GM19328 (cell line): ENCODE results near the gene CABLES2.

Experiments
- ATAC-seq: cut with Tn5 transposase; IDR thresholded peaks from one replicate; pipeline ENCODE4 v1.9.1; 2021; ENCODE audit warnings: mild to moderate bottlenecking, moderate library complexity; ENCODE audit not compliant: unreplicated experiment

The CABLES2 gene

DNA sequence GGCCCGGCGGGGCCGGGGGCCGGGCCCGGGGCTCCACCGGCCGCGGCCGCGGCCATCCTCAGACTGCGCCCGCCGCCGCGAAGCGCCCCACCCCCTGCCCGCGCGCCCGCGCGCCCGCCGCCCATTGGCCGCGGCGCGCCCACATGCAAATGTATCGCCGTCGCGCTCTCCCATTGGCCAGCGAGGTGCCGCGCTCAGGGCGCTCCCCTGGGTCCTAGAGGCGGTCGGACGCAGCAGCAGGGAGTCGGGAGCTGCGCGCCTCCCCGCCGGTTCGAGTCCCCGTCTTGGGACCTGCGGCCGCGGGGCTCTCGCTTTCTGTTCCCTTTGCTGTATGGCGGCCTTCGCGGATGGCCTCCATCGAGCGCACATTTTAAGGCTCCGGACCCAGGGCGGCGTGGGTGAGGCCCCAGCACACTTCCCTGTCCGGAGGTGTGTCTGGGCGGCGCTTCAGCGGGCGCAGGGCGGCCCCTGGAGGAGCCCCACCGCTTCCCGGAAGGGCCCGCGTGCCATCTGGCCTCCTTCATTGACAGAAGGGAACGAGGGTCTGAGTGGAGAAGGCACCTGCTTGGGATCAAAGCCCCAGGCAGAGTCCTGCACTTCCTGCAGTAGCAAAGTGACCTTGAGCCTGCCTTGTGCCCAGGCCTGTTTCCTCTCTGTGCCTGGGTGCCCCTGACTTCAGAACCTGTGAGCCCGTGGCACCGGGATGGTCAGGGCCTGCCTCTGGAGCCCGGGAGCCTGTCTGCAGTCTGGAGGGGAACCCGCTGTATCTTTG lies at the start of gene CABLES2:
Gene CABLES2, minus strand, starts transcription at position 65 of the 772 bp plus-strand sequence. Its CDS starts 9 bp downstream, at position 56.
- peak; percentile 87 for ATAC-seq

DNA sequence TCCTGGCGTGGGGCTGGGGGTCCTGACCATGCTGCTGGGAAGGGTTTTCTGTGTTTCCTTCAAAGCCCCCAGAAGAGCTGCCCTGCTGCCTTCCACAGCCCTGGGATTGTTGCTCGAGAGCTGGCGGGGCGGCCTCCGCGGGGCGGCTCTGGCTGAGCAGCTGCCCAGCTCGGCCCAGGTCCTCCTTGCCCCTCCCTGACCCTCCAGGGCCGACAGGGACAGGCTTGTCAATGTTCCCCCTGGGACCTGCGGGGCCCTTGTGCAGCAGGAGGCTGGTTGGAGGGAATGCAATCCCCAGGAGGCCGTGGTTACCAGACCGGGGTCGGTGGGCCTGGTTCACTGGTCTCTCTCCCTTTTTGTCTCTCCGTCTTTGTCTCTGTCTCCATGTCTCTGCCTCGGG lies 48.8 kb upstream of the CABLES2 start:
- no peak for ATAC-seq

GRCh38 chr20:62454904-62455636 lies 48.0 kb upstream of the CABLES2 start:
- no peak for ATAC-seq

DNA sequence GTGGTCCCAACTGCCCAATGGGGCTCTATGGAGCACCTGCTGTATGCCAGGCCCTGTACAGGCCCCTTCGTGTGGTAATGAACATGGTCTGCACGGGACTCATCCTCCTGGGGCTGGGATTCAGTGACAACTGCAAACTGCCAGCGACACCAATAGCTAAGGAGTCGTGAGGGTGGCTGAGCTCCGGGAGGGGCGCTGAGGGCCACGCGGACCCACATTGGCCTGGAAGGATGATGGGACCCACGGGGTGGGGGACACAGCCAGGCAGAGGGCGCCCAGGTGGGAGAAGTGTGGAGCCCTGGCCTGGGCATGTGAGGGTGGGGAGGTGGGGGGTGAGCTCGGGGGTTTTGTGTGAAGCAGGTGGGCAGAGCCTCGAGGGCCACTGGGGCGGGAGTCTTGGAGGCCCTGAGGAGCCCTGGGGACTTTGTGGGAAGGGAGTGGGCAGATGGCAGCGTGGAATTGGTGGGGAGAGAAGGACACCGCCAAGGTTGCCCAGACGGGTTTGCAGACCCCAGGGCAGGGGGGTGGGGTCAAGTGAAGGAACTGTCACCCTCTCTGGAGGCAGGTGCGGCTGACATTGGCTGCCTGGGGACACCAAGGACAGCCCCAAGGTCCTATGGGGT lies 46.2 kb upstream of the CABLES2 start:
- ATAC-seq, result no peak

DNA sequence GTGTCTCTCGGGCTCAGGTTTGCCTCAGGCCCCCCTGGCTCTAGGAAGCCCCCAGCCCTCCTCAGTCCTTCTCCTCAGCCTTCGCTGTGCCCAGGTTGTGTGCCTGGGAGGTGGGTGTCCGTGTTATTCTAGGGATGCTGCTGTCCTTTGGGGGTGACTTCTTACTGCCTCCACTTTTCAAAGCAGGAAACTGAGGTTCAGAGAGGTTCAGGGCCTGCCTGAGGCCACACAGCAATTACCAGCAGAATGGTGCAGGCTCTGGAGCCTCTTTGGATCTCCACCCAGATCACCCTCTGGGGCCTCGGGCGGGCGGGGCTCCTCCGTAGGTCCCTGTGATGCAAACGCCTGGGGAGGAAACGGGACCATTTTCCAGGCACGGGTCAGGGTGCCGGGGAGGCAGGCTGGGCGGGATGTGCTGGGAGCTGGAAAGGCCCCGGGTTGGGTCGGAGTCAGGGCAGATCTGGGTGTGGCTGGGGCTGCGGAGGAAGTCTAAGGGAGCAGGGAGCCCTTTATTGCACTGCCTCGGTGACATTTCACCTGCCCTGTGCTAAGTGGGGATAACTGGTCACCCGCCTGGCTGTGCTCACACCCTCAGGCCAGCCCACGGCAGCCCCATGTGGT lies 45.5 kb upstream of the CABLES2 start:
- no peak for ATAC-seq

DNA sequence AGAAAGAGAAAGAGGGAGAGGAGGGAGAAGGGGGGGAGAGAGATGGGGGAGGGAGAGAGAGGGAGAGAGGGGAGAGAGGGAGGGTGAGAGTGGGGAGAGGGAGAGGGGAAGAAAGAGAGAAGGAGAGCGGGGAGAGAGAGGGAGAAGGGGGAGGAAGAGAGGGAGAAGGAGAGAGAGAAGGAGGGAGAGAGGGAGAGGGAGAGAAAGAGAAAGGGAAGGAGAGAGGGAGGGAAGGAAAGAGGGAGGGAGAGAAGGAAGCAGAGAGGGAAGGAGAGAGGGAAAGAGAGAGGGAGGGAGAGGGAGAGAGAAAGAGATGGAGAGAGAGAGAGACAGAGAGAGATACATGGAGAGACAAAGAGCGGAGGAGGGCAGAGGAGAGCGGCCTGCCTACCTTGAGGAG lies 44.9 kb upstream of the CABLES2 start:
- no peak for ATAC-seq

DNA sequence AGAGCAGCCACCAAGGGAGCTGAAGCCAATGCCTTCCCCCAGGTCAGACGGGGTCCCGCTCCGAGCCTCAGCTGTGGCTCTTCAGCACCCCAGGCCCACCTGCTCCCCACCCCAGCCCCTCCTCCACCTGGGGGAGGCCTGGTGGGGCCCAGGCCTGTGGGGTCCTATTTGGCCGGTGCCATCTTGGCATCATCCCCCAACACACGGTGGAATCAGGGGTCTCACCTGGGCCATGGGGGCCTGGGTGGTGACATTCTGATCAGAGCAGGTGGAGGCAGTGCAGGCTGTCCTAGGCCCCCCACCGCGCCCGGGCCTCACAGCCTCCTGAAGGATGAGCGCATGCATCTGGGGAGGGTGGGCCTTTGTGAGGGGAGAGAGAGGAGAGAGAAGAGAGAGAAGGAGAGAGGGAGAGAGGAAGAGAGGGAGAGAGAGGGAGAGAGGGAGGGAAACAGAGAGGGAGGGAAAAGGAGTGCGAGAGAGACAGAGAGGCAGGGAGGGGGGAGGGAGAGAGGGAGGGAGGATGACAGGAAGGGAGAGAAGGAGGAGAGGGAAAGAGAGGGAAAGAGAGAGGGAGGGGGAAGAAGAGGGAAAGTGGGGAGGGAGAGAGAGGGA lies 44.2 kb upstream of the CABLES2 start:
- ATAC-seq, result no peak

DNA sequence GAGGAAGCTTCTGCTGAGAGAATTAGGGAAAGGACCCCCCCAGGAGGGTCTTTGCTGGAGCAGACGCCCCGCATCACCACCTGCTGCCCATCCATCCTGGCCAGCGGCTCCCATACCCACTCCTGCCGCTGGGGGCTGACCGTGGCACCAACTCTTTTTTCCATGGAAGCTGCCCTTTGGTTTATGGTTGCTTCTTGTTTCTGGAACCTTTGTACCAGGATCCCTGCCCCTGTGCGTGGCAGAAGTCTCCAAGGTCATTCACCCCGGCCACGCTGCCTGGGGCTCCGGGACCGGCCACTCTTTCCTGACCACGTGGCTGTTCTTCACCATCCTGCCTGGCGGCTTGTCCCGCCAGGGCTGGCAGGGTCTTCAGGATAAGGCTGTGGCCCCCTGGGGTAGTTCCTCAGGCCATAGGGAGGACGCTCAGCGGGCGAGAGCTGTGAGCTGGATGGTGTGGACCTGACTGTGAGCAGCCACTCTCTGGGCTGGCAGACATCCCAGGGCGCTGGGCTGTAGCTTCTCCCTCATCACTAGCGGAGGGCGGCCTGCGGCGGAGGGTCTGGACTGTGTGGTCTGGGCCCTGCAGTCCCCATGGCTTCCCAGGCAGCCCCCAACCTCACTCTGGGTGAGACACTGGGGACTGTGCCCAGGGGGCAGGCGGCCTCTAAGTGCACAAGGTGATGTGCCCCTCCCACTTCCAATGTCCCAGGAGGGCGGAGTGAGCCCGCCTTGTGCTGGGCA lies 43.0 kb upstream of the CABLES2 start:
- ATAC-seq, result no peak

GRCh38 chr20:62448788-62449187 lies 41.7 kb upstream of the CABLES2 start:
- no peak for ATAC-seq

DNA sequence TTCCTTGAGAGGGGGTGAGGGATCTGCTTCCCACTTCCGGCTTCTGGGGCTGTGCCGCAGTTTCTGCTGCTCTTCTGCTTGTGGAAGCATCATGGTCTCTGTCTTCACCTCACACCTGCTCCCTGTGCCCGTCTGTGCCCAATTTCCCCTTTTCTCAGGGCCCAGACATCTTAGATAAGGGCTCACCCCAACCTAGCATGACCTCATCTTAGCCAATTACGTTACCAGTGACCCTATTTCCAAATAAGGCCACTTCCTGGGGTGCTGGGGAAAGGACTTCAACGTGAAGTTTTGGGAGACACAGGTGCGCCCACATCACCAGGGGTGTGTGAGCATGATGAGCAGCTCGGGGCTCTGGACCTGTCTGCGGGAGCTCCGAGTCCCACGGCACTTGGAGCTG lies 41.0 kb upstream of the CABLES2 start:
- no peak for ATAC-seq

DNA sequence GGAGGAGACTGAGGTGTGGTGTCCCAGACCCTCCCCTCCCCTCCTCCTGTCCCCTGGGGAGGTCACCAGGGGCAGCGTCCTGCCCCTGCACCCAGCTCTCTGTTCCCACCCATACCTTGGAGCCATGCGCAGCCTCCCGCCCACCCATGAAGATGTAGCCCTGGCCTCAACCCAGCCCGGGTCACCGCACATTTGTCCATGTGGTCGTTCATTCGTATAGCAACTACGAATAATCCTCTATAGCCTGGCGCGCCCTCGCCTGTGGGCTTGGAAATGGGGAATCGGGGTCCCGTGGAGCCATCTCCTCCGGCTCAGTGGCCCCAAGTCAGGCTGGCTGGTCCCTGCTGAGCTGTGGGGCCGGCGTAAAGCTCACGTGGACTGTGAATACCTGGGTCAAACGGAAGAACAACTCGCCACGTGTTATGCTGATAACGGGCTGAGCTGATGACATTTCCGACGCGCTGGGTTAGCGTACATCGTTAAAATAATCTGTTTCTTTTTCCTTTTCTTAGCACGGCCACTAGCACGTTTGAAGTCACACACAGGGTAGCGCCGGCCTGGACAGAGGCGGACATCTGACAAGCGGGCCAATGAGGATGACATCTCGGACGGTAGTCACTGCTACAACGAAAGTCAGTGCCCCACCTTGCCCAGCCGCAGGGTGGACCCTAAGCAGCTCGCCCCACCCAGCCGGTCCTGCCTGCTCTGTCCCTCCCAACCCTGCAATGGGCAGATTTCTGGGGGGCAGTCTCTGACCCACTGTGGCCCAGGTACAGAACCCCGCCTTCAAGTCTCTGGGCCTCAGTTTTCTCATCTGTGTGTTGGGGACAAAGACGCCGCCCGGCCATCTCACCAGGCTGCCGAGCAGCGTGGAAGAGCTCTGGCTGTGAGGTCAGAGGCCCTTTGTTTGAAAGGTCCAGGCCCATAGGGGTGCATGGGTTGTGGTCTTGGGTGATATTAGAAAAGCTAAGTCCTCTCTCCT lies 40.1 kb upstream of the CABLES2 start:
- no peak for ATAC-seq

GRCh38 chr20:62446481-62446880 lies 39.4 kb upstream of the CABLES2 start:
- ATAC-seq, result no peak

DNA sequence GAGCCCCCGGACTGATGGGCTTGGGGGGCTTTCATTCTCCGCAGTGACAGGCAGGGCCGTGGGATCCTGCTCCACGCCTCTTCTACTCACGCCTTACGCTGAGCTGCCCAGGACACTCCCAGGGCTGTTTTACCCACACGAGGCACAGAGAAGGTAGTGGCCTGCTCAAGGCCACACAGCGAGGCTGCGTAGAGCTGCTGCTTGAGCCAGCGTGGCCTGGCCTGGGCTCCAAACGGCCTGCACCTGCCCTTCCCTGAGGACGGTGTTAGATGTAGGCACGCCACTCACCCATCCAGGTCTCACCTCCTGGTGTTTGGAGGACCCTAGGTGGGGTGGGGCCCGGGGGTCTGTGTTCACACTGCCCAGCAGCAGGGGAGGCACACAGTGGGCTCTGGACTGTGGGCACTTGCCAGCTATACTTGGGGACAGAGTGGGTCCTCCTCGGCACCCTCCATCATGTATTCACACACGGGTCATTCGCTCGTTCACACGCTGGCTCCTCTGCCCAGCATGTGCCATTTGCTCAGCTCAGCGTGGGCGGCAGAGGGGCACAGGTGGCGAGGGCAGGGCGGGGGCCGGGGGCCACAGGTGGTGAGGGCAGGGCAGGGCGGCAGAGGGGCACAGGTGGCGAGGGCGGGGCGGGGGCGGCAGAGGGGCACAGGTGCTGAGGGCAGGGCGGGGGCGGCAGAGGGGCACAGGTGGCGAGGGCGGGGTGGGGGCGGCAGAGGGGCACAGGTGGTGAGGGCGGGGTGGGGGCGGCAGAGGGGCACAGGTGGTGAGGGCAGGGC lies 38.7 kb upstream of the CABLES2 start:
- no peak for ATAC-seq

GRCh38 chr20:62444286-62444685 lies 37.2 kb upstream of the CABLES2 start:
- ATAC-seq, result no peak

DNA sequence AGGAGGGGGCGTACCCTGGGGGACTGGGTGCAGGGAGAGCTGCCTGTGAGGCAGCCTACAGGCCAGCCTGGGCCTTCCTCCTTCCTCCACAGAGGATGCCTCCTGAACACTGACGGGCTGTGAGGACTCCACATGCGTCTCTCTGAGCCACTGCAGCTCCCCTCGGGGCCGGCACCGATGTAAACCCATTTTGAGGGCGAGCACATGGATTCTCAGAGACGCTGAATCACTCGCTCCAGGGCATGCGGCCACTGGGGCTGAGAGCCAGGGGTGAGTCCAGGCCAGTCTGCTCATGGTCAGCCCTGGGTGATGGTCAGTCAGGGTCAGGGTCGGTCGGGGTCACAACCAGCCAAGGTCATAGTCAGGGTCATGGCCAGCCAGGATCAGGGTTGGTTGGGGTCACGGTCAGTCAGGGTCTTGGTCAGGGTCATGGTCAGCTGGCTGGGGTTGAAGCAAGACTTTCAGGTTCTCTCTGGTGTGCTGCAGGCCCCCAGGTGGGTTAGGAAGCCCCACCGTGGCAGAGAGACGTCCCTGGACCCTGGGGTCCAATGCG lies 35.0 kb upstream of the CABLES2 start:
- ATAC-seq, result no peak

- ATAC-seq, result no peak
Measured at GRCh38 chr20:62439218-62439617, 32.1 kb upstream of the CABLES2 start.

DNA sequence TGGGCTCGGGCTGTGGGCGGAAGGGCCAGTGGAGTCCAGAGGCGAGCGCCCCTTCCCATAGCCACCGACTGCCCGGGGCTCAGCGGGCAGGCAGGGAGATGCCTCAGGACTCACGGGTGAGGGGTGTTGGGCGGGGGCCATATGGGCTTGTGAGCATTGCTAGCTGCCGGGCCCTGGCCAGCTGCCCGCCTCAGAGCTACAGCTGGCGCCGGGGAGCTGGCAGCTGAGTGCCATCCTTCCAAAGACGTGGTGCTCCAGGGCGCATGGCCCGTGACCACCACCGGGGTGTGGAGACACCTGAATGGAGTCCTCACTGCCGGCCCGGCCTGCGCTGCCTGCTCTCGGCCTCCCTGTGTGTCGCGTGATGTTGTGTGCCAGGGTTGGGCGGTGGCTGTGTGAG lies 30.8 kb upstream of the CABLES2 start:
- no peak for ATAC-seq

- ATAC-seq, result no peak
Measured at GRCh38 chr20:62437496-62437895, 30.4 kb upstream of the CABLES2 start.
